ENCODE results near the gene ALG3. TPM values are rescaled to one million over a fixed set of nuclear protein-coding genes. Genes with fewer than 3 reads are reported as not detected.
A peak's percentile ranks its signal among the peaks of the same experiment; 100 is the strongest.

The ALG3 gene
- total RNA-seq (ENCODE audit: low replicate concordance), result 23.7 and 39.1 TPM in 2 replicates

DNA sequence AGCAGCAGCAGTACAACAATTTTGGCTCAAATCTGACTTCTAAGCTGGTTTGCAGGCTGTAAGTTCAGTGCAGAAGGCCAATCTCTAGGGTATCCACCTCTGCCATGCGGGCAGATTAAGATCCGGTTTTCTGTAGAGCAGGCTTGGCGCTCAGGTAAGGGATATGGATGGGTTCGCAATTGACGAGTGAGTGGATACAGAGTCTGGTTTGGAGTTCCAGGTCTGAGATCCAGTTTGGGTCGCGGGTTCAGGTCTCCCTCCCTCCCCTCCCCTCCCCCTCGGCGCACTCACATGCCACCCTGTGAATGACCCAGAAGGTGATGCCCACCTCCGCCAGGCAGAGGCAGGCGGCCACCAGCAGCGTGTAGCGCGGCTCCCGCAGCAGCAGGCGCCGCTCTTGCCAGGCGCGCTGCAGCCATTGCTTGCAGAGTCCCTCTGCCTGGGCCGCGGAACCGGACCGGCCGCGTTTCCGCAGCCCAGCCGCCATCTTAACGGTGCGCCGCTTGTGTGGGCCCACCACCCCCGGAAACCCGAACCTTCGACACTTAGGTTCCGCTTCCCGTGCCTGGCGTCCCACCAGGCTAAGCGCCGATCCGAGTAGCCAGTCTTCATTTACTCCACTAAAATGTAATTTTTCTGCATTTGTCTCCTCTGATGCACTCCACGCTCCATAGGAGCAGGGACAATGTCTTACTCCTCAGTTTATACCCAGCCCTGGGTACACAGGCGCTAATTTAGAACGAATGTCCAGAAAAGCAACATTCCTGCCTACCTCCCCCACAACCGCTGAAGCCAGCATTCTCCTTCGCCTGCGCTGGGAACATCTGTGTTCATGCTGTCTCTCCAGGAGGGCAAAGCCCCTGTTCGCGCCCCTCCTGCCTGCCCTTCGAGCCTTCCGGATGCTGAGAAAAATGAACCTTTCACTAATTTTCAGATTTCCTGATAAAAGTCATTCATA is at the start of gene ALG3:
Gene ALG3, minus strand, starts transcription at position 509 of the 958 bp plus-strand sequence. Its CDS starts 22 bp downstream, at position 487.
- H4K20me1 ChIP-seq (ENCODE audit: low read depth), result peaks cover under 1% of the 10 kb centered on the region
- H3K4me2 ChIP-seq, result peak within 1 kb of the TSS; percentile 97
- peak; percentile 94 for DNase-seq (ENCODE audit: low spot score)
- peak within 1 kb of the TSS; percentile 73 for H3K27ac ChIP-seq
- H2AFZ ChIP-seq (replicated peaks), result peak within 1 kb of the TSS; percentile 98
- no peaks in the 10 kb centered on the region for H3K9me3 Mint-ChIP-seq
- peak within 1 kb of the TSS; percentile 67 for H3K27ac Mint-ChIP-seq
- peaks cover 7% of the 10 kb centered on the region for H3K4me1 Mint-ChIP-seq
- H3K36me3 Mint-ChIP-seq, result peaks cover 1% of the 10 kb centered on the region
- peak within 1 kb of the TSS; percentile 92 for H3K4me3 Mint-ChIP-seq
- H3K4me3 ChIP-seq, result peak within 1 kb of the TSS; percentile 93
- H3K79me2 ChIP-seq (ENCODE audit: low read depth), result peaks cover 17% of the 10 kb centered on the region
- H3K9me3 ChIP-seq (ENCODE audit: low read depth), result no peaks in the 10 kb centered on the region
- no peaks in the 10 kb centered on the region for H3K36me3 ChIP-seq
- peak within 1 kb of the TSS; percentile 70 for H3K9ac ChIP-seq
- H3K27me3 Mint-ChIP-seq (ENCODE audit: insufficient read depth, low read depth), result peaks cover 3% of the 10 kb centered on the region
- TF ChIP-seq EZH2phosphoT487 (IDR thresholded peaks at IDR 0.05), result no peak
- TF ChIP-seq, protein P1, sequence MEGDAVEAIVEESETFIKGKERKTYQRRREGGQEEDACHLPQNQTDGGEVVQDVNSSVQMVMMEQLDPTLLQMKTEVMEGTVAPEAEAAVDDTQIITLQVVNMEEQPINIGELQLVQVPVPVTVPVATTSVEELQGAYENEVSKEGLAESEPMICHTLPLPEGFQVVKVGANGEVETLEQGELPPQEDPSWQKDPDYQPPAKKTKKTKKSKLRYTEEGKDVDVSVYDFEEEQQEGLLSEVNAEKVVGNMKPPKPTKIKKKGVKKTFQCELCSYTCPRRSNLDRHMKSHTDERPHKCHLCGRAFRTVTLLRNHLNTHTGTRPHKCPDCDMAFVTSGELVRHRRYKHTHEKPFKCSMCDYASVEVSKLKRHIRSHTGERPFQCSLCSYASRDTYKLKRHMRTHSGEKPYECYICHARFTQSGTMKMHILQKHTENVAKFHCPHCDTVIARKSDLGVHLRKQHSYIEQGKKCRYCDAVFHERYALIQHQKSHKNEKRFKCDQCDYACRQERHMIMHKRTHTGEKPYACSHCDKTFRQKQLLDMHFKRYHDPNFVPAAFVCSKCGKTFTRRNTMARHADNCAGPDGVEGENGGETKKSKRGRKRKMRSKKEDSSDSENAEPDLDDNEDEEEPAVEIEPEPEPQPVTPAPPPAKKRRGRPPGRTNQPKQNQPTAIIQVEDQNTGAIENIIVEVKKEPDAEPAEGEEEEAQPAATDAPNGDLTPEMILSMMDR (IDR thresholded peaks at IDR 0.05), result peak; percentile 6
- TF ChIP-seq EZH2 (IDR thresholded peaks at IDR 0.05), result no peak
- H3K27me3 ChIP-seq, result no peaks in the 10 kb centered on the region
- peaks cover 20% of the 10 kb centered on the region for H3F3A ChIP-seq (ENCODE audit: low read depth)
- no peaks in the 10 kb centered on the region for H3K4me1 ChIP-seq

DNA sequence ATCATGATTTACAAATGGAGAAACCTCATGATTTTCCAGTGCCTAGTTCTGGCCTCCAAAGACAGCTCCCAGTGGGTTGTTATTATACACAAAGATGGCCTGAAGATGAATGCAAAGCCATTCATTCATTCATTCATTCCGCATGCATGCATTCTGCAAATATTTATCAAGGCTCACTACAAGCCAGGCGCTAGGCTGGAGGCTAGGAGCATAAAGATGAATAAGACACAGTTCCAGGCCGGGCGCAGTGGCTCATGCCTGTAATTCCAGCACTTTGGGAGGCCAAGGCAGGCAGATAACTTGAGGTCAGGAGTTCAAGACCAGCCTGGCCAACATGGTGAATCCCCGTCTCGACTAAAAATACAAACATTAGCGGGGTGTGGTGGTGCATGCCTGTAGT is 47.9 kb upstream of the ALG3 start:
- no peaks in the 10 kb centered on the region for H3K9me3 Mint-ChIP-seq
- Histone ChIP-seq H3K79me2 (ENCODE audit: low read depth) (peaks cover 26% of the 10 kb centered on the region), H4K20me1 (ENCODE audit: low read depth) (peaks cover 16% of the 10 kb centered on the region), H3K9me3 (ENCODE audit: low read depth) (no peaks in the 10 kb centered on the region), H3K9ac (no peak overlapping the region), H3K27me3 (peaks cover 3% of the 10 kb centered on the region), H3F3A (ENCODE audit: low read depth) (peaks cover 9% of the 10 kb centered on the region), H3K36me3 (no peaks in the 10 kb centered on the region), H3K27ac (no peak overlapping the region), H3K4me3 (no peak overlapping the region), H2AFZ (replicated peaks) (no peak overlapping the region), H3K4me2 (no peak overlapping the region), H3K4me1 (peaks cover 8% of the 10 kb centered on the region)
- DNase-seq (ENCODE audit: low spot score), result peak; percentile 21
- H3K4me3 Mint-ChIP-seq, result no peak overlapping the region
- no peak overlapping the region for H3K27ac Mint-ChIP-seq
- peaks cover 17% of the 10 kb centered on the region for H3K4me1 Mint-ChIP-seq
- TF ChIP-seq, protein P1 (IDR thresholded peaks at IDR 0.05), result no peak
- TF ChIP-seq EZH2phosphoT487 (IDR thresholded peaks at IDR 0.05) (no peak), EZH2 (IDR thresholded peaks at IDR 0.05) (no peak)
- H3K27me3 Mint-ChIP-seq (ENCODE audit: insufficient read depth, low read depth), result peaks cover 5% of the 10 kb centered on the region
- H3K36me3 Mint-ChIP-seq, result peaks cover 4% of the 10 kb centered on the region

DNA sequence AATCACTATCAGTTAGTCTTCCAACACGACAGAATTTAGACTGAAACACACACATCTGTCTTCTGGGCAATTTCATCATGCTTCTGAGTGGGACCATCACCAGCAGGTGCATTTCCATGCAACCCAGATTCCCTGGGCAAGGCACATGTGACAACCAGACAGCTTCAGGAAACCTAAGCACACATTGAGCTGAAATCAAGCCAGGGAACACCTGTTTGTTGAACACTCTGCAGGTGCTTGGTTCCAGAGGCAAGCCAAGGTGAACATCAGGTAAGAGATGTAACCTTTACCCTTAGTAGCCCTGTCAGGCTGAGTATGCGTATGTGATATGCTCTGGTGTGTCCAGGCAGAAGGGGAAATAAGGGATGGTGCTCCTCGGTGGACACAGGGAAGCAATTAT is 47.0 kb upstream of the ALG3 start:
- Histone ChIP-seq H3F3A (ENCODE audit: low read depth) (peaks cover 9% of the 10 kb centered on the region), H3K9me3 (ENCODE audit: low read depth) (no peaks in the 10 kb centered on the region), H4K20me1 (ENCODE audit: low read depth) (peaks cover 14% of the 10 kb centered on the region), H3K79me2 (ENCODE audit: low read depth) (peaks cover 17% of the 10 kb centered on the region), H3K27me3 (peaks cover 3% of the 10 kb centered on the region), H3K27ac (no peak overlapping the region), H3K36me3 (no peaks in the 10 kb centered on the region), H3K9ac (no peak overlapping the region), H2AFZ (replicated peaks) (no peak overlapping the region), H3K4me3 (no peak overlapping the region), H3K4me2 (no peak overlapping the region), H3K4me1 (peaks cover 8% of the 10 kb centered on the region)
- Mint-ChIP-seq H3K27me3 (ENCODE audit: insufficient read depth, low read depth) (peaks cover 5% of the 10 kb centered on the region), H3K9me3 (no peaks in the 10 kb centered on the region), H3K4me3 (no peak overlapping the region), H3K4me1 (peaks cover 17% of the 10 kb centered on the region), H3K36me3 (peaks cover 3% of the 10 kb centered on the region), H3K27ac (no peak overlapping the region)
- DNase-seq (ENCODE audit: low spot score), result no peak
- TF ChIP-seq EZH2 (IDR thresholded peaks at IDR 0.05), result no peak
- TF ChIP-seq, protein P1 (IDR thresholded peaks at IDR 0.05), result no peak
- no peak for TF ChIP-seq EZH2phosphoT487 (IDR thresholded peaks at IDR 0.05)
